Nephron (organoid): Measurements from ENCODE around the gene MTHFD1L.
"Not testable (repeated sequence)": the region's sequence is repeated elsewhere in the genome, so short reads cannot be mapped to it uniquely, and the experiment has no call there.

ENCODE experiments used
- H3K27ac Mint-ChIP-seq, 3 experiments: 2 replicates each; pipeline ENCODE4 v1.8.0; 2020; ENCODE audit warnings: mixed read lengths in 3 of 3, mild to moderate bottlenecking in 2 of 3, moderate library complexity in 1 of 3
- H3K27me3 Mint-ChIP-seq: 2 replicates; pipeline ENCODE4 v1.8.0; 2021; ENCODE audit warnings: low read depth, mild to moderate bottlenecking, moderate library complexity, mixed read lengths
- H3K36me3 Mint-ChIP-seq: 2 replicates; pipeline ENCODE4 v1.8.0; 2020; ENCODE audit warnings: low read depth, mixed read lengths
- H3K4me1 Mint-ChIP-seq: 2 replicates; pipeline ENCODE4 v1.8.0; 2020; ENCODE audit warnings: mixed read lengths
- H3K4me3 Mint-ChIP-seq, 3 experiments: 2 replicates each; pipeline ENCODE4 v1.8.0; 2020; ENCODE audit warnings: mild to moderate bottlenecking in 3 of 3, mixed read lengths in 3 of 3, moderate library complexity in 2 of 3
- H3K9me3 Mint-ChIP-seq: 2 replicates; pipeline ENCODE4 v1.8.0; 2020; ENCODE audit warnings: mixed read lengths
- TF ChIP-seq, protein P1 (sequence below), 3 experiments: fragments of 200-600 bp; sonication (generic); IDR thresholded peaks; one replicate each; pipeline ENCODE4 v1.5.0; 2021; ENCODE audit warnings: antibody characterized with exemption in 3 of 3; ENCODE audit not compliant: unreplicated experiment in 3 of 3

MTHFD1L gene

DNA sequence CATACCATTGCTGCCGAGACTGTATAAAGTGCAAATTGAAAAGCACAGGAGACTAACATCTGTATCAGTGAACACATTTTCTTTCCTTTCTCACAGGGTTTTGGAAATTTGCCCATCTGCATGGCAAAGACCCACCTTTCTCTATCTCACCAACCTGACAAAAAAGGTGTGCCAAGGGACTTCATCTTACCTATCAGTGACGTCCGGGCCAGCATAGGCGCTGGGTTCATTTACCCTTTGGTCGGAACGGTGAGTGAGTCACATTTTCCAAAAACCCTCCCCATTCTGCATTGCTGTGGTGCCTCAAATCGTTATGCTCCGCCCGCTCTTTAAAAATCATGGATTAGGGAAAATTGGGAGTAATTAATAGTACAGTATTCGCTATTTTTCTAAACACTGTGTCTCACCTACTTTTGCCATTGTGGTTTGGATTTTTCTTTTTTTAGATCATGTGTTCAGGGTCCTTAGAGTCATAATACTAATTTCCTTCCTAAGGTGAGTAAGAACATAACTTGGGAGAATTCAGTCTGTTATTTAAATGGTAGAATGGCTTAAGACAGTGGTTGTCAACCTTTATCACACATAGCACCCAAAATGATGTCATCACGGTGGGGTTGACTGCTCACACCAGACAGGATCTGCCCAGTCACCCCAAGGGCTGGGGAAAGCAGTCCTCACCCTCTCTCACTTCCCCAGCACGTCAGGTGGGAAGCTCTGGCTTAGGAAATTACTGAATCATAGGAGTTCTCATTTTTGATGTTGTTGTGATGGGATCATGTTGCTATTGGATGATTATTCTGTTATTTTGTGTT, 171.6 kb downstream of the MTHFD1L start:
- H3K4me3 Mint-ChIP-seq = no peak overlapping the region
- H3K27me3 Mint-ChIP-seq = no peaks in the 10 kb centered on the region
- H3K27ac Mint-ChIP-seq = peak overlapping the region; percentile 53 to 88 (median 83)
- H3K9me3 Mint-ChIP-seq = no peaks in the 10 kb centered on the region
- H3K36me3 Mint-ChIP-seq = peaks cover 48% of the 10 kb centered on the region
- peaks cover 64% of the 10 kb centered on the region for H3K4me1 Mint-ChIP-seq
- TF ChIP-seq, protein P1, sequence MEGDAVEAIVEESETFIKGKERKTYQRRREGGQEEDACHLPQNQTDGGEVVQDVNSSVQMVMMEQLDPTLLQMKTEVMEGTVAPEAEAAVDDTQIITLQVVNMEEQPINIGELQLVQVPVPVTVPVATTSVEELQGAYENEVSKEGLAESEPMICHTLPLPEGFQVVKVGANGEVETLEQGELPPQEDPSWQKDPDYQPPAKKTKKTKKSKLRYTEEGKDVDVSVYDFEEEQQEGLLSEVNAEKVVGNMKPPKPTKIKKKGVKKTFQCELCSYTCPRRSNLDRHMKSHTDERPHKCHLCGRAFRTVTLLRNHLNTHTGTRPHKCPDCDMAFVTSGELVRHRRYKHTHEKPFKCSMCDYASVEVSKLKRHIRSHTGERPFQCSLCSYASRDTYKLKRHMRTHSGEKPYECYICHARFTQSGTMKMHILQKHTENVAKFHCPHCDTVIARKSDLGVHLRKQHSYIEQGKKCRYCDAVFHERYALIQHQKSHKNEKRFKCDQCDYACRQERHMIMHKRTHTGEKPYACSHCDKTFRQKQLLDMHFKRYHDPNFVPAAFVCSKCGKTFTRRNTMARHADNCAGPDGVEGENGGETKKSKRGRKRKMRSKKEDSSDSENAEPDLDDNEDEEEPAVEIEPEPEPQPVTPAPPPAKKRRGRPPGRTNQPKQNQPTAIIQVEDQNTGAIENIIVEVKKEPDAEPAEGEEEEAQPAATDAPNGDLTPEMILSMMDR (IDR thresholded peaks at IDR 0.05; ENCODE audit: unreplicated experiment in 3 of 3) = no peak

DNA sequence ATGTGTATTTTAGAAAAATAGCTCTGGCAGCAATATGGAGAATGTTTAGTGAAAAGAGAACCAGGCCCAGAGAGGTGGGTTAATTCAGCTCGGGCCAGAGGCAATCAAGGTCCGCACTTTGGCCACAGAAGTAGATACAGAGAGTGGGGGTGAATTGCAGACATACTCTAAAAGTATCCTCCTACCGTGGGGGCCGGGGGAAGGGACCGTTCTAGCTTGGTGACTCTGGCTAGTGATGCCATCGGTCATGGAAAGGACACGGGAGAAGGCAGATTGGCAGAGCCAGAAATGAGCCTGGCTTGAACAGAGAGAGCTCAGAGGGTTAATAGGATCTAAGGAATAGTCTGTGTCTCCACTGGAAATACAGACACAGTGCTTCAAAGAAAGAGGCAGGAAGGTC, 173.1 kb downstream of the MTHFD1L start:
- H3K36me3 Mint-ChIP-seq = peaks cover 43% of the 10 kb centered on the region
- H3K27ac Mint-ChIP-seq = peak overlapping the region; percentile 53 to 88 (median 77)
- peaks cover 61% of the 10 kb centered on the region for H3K4me1 Mint-ChIP-seq
- H3K4me3 Mint-ChIP-seq = no peak overlapping the region
- no peaks in the 10 kb centered on the region for H3K9me3 Mint-ChIP-seq
- no peaks in the 10 kb centered on the region for H3K27me3 Mint-ChIP-seq
- TF ChIP-seq, protein P1 (IDR thresholded peaks at IDR 0.05; ENCODE audit: unreplicated experiment in 3 of 3) = no peak

DNA sequence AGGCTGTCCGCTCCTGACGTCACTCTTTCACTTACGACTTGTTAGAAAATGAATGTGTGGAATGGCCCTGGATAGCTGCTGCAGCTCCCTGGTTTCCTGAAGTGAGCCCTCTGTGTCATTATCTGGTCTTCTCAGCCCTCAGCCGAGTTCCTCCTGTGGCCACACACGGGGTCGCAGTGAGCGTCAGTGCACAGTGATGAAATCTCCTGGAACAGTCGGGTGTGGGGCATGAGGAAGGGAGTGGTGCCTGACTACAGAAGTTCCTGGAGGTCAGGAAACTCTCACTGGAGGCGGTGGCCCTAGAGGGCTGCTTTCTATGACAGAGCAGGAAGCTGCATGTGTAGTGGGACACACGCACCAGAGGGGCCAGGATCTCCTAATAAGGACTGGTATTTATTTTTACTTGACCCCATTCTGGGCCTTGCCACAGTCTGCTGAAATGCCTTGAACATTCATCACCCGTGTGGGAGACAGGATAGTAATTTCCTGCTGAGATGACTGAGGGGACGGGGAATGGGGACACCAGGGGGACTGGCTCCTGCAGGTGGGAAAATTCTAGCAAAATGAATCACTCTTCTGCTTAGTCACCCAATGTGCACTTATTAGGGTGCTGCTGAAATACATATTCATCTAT, 175.5 kb downstream of the MTHFD1L start:
- H3K27me3 Mint-ChIP-seq, H3K9me3 Mint-ChIP-seq: not testable (repeated sequence)
- H3K4me3 Mint-ChIP-seq = peak overlapping the region in 1 of 3 experiments; percentile 18
- peaks cover 28% of the 10 kb centered on the region for H3K36me3 Mint-ChIP-seq
- H3K27ac Mint-ChIP-seq = peak overlapping the region; percentile 94 to 97 (median 97)
- H3K4me1 Mint-ChIP-seq = peaks cover 76% of the 10 kb centered on the region

GRCh38 chr6:151041686-151042085, 176.2 kb downstream of the MTHFD1L start:
- H3K27ac Mint-ChIP-seq = peak overlapping the region; percentile 94 to 97 (median 97)
- H3K4me3 Mint-ChIP-seq = no peak overlapping the region
- TF ChIP-seq, protein P1 (IDR thresholded peaks at IDR 0.05; ENCODE audit: unreplicated experiment in 3 of 3) = no peak
- no peaks in the 10 kb centered on the region for H3K27me3 Mint-ChIP-seq
- H3K36me3 Mint-ChIP-seq = peaks cover 25% of the 10 kb centered on the region
- no peaks in the 10 kb centered on the region for H3K9me3 Mint-ChIP-seq
- peaks cover 78% of the 10 kb centered on the region for H3K4me1 Mint-ChIP-seq

DNA sequence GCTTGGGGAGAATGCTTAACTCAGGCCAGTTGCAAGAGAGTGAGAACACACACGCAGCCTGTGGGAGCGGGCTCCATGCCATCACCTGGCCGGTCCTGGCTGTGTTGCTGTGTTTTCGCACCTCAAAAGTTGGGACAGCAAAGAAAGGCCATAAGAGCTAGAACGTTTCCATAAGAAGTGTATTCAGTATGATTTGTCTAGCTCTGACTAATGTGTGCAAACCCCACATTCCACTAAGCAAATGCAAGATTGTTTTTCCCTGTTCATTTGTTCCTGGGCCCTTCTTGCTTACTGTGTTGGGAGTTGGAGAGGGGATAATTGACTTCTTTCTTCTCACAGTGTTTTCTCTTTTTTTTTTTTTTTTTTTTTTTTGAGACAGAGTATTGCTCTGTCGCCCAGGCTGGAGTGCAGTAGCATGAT, 177.4 kb downstream of the MTHFD1L start:
- H3K27ac Mint-ChIP-seq = peak overlapping the region; percentile 94 to 97 (median 97)
- H3K36me3 Mint-ChIP-seq = peaks cover 18% of the 10 kb centered on the region
- not testable (repeated sequence) for H3K9me3 Mint-ChIP-seq, H3K27me3 Mint-ChIP-seq
- H3K4me1 Mint-ChIP-seq = peaks cover 78% of the 10 kb centered on the region
- peak overlapping the region in 2 of 3 experiments; percentile 2 to 24 for H3K4me3 Mint-ChIP-seq

GRCh38 chr6:151043944-151044343, 178.4 kb downstream of the MTHFD1L start:
- peaks cover 6% of the 10 kb centered on the region for H3K27me3 Mint-ChIP-seq
- H3K9me3 Mint-ChIP-seq = no peaks in the 10 kb centered on the region
- TF ChIP-seq, protein P1 (IDR thresholded peaks at IDR 0.05; ENCODE audit: unreplicated experiment in 3 of 3) = no peak
- H3K36me3 Mint-ChIP-seq = peaks cover 12% of the 10 kb centered on the region
- H3K4me3 Mint-ChIP-seq = no peak overlapping the region
- H3K27ac Mint-ChIP-seq = peak overlapping the region; percentile 83 to 97 (median 94)
- peaks cover 73% of the 10 kb centered on the region for H3K4me1 Mint-ChIP-seq
